ENCODE data around the gene PARP2.

GRCh38 chr14:20400965-20401593, 57.6 kb downstream of the PARP2 start:
- no peak for TF ChIP-seq CTCF (conservative IDR thresholded peaks at IDR 0.05; ENCODE audit: low read depth, low read length)
- no peak for TF ChIP-seq EZH2phosphoT487 (IDR thresholded peaks at IDR 0.05; ENCODE audit: borderline replicate concordance, low read length)
- TF ChIP-seq EZH2 (IDR thresholded peaks at IDR 0.05; ENCODE audit: low read length, unreplicated experiment) = no peak

All from PC-3 (cell line).